ENCODE results near the gene WT1.
A peak's percentile ranks its signal among the peaks of the same experiment; 100 is the strongest.
"Not testable (repeated sequence)": the region's sequence is repeated elsewhere in the genome, so short reads cannot be mapped to it uniquely, and the experiment has no call there.

The WT1 gene

DNA sequence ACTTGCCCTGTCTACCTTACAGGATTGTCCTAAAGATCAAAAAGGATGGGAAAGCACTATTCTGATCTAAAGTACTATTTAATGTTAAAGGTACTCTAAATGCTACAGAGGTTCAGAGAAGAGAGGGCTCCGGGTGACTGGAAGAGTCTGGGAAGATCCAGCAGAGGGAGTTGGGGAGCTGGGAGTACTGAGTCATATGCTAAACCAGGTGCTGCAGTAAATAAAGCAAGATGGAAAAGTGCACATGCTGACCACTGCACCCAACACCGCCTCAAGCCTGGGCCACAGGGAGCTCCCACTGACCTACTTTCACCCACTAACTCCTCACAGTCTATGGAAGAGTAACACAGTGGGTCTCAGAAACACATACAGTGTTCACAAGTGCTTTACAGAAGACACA, 49.3 kb downstream of the WT1 start:
- no peak for DNase-seq

GRCh38 chr11:32382339-32383049, 52.8 kb downstream of the WT1 start:
- no peak for DNase-seq

DNA sequence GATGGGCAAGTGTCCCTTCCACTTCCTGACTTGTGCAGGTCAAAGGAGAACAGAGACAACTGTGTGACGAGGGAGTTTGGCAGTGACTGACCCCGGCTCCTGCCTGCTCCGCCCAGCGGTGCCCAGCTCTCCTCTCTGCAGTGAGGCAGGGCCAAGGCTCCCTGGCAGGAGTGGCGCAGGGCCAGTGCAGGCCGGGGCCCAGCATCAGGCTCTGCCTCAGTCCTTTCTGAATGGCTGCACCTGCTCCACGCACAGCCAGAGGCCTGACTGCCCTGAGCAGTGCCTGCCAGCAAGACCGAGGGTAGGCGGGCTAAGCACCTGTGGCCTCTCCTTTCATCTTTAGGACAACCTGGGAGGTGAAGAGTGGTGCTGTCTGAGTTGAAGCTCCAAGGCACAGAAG, 54.2 kb downstream of the WT1 start:
- no peak for DNase-seq

DNA sequence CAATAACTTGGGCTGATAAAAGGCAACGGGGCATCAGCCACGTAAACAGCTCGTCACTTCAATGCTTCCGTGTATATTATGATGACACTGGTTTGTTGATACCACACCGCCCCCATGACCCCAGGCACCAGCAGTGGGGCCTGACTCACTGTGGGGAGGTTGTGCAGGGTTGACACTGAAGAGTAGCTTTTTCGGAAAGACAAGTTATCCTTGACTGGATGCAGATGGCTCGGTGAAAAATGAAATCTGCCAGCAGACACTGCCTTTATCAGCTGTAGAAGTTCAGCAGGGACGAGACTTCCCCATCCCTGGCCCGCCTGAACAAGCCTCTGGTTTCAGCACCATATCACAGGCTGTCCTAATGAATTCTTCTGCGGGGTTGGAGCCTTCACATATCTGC, 55.6 kb downstream of the WT1 start:
- DNase-seq: no peak

DNA sequence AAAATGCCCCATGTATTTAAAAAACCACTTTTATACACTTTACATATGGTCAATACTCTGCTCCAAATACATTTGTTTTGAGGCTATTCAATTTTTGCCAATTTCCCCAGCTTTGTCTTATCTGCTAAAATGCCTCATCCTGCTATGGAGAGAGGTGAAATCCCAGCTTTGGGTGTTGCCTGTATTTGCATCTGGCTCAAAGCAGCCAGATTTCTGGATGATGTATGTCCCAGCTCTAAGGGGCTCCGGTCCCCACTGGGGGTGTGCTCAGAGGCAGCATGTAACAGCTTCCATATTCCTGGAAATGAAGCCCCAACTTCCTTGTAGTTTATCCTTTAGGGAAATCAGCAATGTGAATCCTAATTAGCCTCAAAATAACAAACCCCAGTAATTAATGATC, 59.5 kb downstream of the WT1 start:
- no peak for DNase-seq

- no peak for DNase-seq
Measured at GRCh38 chr11:32374261-32374711, 61.1 kb downstream of the WT1 start.

GRCh38 chr11:32369987-32370386, 65.4 kb downstream of the WT1 start:
- not testable (repeated sequence) for DNase-seq

DNA sequence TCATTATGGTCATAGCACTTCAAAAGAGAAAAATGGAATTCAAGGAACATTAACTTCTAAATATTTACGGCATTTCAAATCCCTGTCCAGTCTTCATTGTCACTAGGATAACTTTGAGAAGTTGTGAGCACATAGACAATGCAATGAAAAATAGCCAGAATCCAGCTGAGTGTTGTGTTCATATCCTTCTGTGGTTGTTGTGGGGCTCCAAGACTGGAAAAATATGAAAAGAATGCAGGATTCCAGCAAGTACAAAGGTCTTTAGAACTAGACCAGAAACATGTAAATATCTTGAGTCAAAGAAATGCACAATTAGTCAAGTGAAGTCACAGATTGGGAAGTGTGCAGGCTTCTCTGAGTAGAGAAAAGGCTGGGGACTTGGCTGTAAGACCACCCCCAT, 68.7 kb downstream of the WT1 start:
- DNase-seq: no peak

DNA sequence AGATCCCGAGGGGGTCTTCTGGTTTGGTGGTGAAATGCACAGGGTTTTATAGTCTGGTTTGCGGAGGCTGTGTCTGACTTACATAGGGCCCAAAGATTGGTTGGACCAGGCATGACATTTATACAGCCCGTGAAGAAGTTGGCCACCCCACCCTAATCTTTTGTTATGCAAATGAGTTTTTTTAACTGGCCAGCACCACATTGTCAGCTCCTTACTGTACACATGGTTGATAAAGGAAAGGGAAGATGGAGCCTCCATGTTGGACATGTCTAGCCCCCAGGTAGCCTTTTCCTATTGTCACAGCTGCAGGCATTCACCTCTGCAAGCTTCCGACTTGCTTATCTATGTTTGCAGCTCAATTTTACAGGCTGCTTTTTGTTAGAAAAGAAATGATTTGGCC, 70.1 kb downstream of the WT1 start:
- no peak for DNase-seq

DNA sequence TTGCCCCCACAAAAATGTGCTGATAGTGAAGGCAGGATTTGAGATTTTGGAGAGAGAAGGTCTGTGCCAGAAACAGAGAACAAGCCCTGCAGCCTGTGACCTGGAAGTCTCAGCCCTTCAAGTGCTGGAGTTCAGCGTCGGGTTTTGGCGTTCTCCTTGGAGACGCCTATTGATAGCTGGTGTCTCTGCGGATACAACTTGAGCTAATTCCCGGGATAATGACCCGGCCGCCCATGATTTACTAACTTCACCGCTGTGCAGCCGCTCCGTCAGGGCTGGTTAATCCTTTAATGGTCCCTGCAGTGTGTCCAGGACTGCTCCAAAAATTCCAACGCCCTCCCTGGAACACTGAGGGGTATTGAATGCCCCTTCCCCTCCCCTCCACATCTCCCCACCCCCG, 76.6 kb downstream of the WT1 start:
- DNase-seq: peak; percentile 21

DNA sequence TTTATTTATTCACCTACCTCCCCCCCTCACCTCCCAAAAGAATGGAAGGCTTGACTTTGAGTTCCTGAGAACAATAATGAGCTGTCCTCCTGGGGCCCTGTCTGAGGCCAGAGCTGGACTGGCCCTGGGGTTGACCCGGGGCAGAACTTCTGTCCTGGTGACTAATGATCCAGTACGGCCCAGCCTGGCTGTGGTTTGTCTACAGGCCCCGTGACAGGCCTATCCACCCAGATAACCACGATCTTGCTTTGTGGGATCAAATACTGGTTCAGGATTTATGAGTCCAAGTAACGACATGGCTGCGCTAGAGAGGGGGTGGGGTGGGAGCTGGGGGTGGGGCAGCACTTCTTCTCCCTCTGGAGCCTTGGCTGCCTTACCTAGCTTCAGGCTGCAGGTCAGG, 81.5 kb downstream of the WT1 start:
- no peak for DNase-seq

GRCh38 chr11:32348502-32348901, 86.8 kb downstream of the WT1 start:
- DNase-seq: no peak

- DNase-seq: no peak
Measured at GRCh38 chr11:32344946-32345345, 90.4 kb downstream of the WT1 start.

DNA sequence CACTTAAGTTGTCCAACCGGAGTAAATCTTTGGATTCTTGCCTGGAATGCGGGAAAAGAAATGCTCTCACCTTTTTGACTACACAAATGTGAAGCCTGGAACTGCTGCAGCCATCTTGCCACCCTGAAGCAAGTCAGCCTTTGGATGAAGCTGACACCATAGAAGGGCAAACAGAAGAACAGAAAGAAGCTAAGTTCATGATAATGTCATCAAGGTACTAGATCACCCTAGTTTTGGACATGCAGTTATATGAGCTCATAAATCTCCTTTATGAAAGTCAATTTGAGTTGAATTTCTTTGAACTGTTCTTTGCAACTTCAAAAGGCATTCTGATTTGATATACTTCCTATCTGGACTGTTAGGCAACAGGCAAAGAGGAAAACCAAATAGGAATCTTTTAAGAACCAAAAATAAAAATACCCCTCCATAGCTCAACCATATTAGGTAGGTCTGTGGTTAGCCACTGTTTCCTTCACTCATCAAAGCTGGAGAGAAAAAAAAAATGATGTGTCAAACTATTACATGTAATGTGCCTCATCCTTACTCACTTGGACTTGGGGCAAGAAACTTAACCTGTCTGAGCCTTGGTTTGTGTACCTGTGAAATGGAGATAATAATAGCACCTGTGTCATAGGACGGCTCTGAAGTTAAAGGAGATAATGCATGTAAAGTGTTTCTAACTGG, 91.9 kb downstream of the WT1 start:
- DNase-seq: no peak

GRCh38 chr11:32341620-32342613, 93.4 kb downstream of the WT1 start:
- DNase-seq: no peak

DNA sequence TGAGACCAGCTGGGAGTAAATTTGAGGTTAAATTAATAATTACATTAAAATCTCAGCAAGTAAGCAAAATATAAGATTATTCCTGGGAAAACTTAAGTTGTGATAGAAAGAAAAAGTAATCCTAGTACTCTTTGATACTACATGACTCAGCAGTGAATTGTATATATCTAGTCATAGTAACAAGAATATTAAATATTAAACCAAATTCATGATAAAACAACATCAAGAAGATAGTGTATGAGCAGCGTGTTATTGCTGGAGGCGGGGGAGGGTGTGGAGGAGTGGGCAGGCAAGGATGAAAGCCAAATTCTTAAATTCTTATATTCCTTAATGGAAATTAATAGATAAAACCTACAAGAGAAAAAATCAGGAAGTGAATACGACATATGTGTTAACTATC, 95.2 kb downstream of the WT1 start:
- no peak for DNase-seq

Measured in NCI-H524 treated with DMSO at 0.1 percent for 48 hours (cell line).